CD4-positive, alpha-beta T cell (primary cell): ENCODE results near the gene FNDC3B. TPM values are rescaled to one million over a fixed set of nuclear protein-coding genes. Genes with fewer than 3 reads are reported as not detected.

ENCODE experiments used
- ATAC-seq: fragments of 200-7000 bp; cut with Tn5 transposase; one replicate; pipeline ENCODE4 v1.10.0; 2022; ENCODE audit warnings: mild to moderate bottlenecking; ENCODE audit not compliant: poor library complexity
- CTCF ChIA-PET: fragments of 350-600 bp; sonication (Branson Sonifier 250); formaldehyde crosslinking; loops from one replicate; lab custom pipeline; 2021; ENCODE audit warnings: antibody characterized with exemption, inconsistent platforms; lab: Charles Lee
- POLR2A ChIA-PET: fragments of 350-600 bp; sonication (Branson Sonifier 250); formaldehyde crosslinking; loops from one replicate; lab custom pipeline; 2021; ENCODE audit warnings: antibody characterized with exemption, inconsistent platforms; lab: Charles Lee
- DNase-seq, 14 experiments: peaks; one replicate each; pipeline ENCODE4 v3.0.0-alpha.2; 2013 to 2020; ENCODE audit warnings: mixed read lengths in 2 of 14
- H3K27ac ChIP-seq, 2 donors: one replicate each; pipeline versions ENCODE4 v1.5.1 to v1.7.0; 2013; ENCODE audit warnings: low read length in 2 of 2, low read depth in 1 of 2, mild to moderate bottlenecking in 1 of 2
- H3K27me3 ChIP-seq, 2 experiments: 1 replicate in 1 of 2; 2 replicates in 1 of 2; pipeline versions ENCODE4 v1.6.1 to v1.7.0; 2013; ENCODE audit warnings: low read length in 2 of 2, control low read depth in 1 of 2, mild to moderate bottlenecking in 1 of 2, moderate library complexity in 1 of 2; ENCODE audit not compliant: insufficient read depth in 2 of 2, control insufficient read depth in 1 of 2
- H3K36me3 ChIP-seq: one replicate; pipeline ENCODE4 v1.6.1; 2013; ENCODE audit warnings: low read length, control low read depth; ENCODE audit not compliant: insufficient read depth
- H3K4me1 ChIP-seq: one replicate; pipeline ENCODE4 v1.6.1; 2013; ENCODE audit warnings: low read length, control low read depth; ENCODE audit not compliant: insufficient read depth
- H3K4me3 ChIP-seq: one replicate; pipeline ENCODE4 v1.5.1; 2013; ENCODE audit warnings: mild to moderate bottlenecking, low read length, moderate library complexity
- H3K9me3 ChIP-seq, 2 experiments: 1 replicate in 1 of 2; 2 replicates in 1 of 2; pipeline versions ENCODE4 v1.6.1 to v1.7.0; 2013; ENCODE audit warnings: low read length in 2 of 2, mild to moderate bottlenecking in 2 of 2, control low read depth in 1 of 2, moderate library complexity in 1 of 2; ENCODE audit not compliant: control insufficient read depth in 1 of 2, insufficient read depth in 1 of 2
- H3K27ac Mint-ChIP-seq: one replicate; pipeline ENCODE4 v1.8.0; 2020; ENCODE audit warnings: mixed read lengths
- H3K27me3 Mint-ChIP-seq: one replicate; pipeline ENCODE4 v1.8.0; 2021; ENCODE audit warnings: mixed read lengths
- H3K36me3 Mint-ChIP-seq: one replicate; pipeline ENCODE4 v1.8.0; 2021; ENCODE audit warnings: low read depth, mixed read lengths
- H3K4me1 Mint-ChIP-seq: one replicate; pipeline ENCODE4 v1.8.0; 2021; ENCODE audit warnings: low read depth, mixed read lengths
- H3K4me3 Mint-ChIP-seq: one replicate; pipeline ENCODE4 v1.8.0; 2020; ENCODE audit warnings: mild to moderate bottlenecking, mixed read lengths
- H3K9me3 Mint-ChIP-seq: one replicate; pipeline ENCODE4 v1.8.0; 2020; ENCODE audit warnings: mixed read lengths
- intact Hi-C, 2 experiments: fragments of 100-400 bp; cut with DNase I in 1 of 2; cut with micrococcal nuclease in 1 of 2; formaldehyde crosslinking; loops; one replicate each; pipeline versions ENCODE4 v1.15.1 to v1.9.0; 2023 to 2025; cut with DNase I, micrococcal nuclease
- total RNA-seq, 174 experiments: library from RNA in 2 of 174; stranded (reverse) in 2 of 174; gene quantifications; one replicate each; pipeline ENCODE4 v1.2.3 and lab custom pipeline; 2021 to 2026
- TF ChIP-seq, protein P1 (sequence below): fragments of 200-600 bp; IDR thresholded peaks from one replicate; pipeline ENCODE4 v1.8.0; 2022; ENCODE audit warnings: antibody characterized with exemption, mild to moderate bottlenecking

The FNDC3B gene
- total RNA-seq, 2 experiments from 2014 or later: 26.1 to 28.7 TPM

DNA sequence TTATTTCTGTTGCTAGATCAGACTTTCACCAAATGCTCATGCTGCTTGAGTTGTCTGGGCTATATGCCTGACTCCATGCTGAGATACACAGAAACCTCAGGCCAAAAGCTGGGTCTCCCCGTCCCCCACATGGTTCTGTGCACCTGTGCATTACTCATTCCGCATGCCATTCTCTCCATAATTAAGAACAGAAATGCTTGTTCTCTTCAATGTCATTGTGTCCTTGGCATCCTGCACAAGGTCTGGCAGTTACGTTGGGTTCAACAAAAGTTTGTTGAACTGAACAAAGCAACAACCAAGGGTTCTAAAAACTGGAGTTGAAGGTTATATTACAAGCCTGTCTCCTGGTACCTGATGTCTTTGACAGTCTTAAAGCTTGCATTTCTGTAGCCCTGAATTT lies 177.5 kb downstream of the FNDC3B start:
- CTCF ChIA-PET: interaction anchor here (1.3 kb wide), 1 partner anchor 28 kb away, joined by 3 read pairs; no protein-coding TSS in a partner anchor
- Mint-ChIP-seq H3K9me3 (no peaks in the 10 kb centered on the region), H3K4me3 (no peak overlapping the region), H3K4me1 (peaks cover 30% of the 10 kb centered on the region), H3K27me3 (no peaks in the 10 kb centered on the region), H3K36me3 (no peaks in the 10 kb centered on the region), H3K27ac (no peak overlapping the region)
- POLR2A ChIA-PET: interaction anchor here (0.5 kb wide), 1 partner anchor 333 kb away, joined by 4 read pairs; no protein-coding TSS in a partner anchor
- DNase-seq: no peak
- ATAC-seq: no peak
- TF ChIP-seq, protein P1, sequence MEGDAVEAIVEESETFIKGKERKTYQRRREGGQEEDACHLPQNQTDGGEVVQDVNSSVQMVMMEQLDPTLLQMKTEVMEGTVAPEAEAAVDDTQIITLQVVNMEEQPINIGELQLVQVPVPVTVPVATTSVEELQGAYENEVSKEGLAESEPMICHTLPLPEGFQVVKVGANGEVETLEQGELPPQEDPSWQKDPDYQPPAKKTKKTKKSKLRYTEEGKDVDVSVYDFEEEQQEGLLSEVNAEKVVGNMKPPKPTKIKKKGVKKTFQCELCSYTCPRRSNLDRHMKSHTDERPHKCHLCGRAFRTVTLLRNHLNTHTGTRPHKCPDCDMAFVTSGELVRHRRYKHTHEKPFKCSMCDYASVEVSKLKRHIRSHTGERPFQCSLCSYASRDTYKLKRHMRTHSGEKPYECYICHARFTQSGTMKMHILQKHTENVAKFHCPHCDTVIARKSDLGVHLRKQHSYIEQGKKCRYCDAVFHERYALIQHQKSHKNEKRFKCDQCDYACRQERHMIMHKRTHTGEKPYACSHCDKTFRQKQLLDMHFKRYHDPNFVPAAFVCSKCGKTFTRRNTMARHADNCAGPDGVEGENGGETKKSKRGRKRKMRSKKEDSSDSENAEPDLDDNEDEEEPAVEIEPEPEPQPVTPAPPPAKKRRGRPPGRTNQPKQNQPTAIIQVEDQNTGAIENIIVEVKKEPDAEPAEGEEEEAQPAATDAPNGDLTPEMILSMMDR: no peak
- Histone ChIP-seq H3K4me3 (no peak overlapping the region), H3K27me3 (no peaks in the 10 kb centered on the region), H3K4me1 (no peaks in the 10 kb centered on the region), H3K36me3 (no peaks in the 10 kb centered on the region), H3K27ac (no peak overlapping the region), H3K9me3 (no peaks in the 10 kb centered on the region)
- intact Hi-C loops: no loop called here

DNA sequence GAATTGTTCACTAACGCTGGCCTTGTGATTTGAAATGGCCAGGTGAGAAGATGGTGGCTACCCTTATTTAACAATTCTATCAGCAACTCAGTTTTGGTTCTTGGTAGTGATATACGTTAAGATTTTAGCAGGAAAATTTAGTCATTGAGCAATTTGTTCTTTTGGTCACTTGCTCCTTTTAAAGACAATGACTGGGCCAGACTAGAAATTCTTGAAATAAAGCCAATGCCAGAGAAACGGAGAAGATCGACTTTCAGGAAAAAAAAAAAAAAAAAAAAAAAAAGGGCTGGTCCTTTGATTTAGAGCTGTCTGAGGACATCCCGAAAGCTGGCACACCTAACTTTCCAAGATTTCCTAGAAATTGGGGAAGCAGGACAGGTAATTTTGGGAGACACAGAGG lies 178.5 kb downstream of the FNDC3B start:
- TF ChIP-seq, protein P1: no peak
- Mint-ChIP-seq H3K36me3 (no peaks in the 10 kb centered on the region), H3K4me1 (peaks cover 30% of the 10 kb centered on the region), H3K4me3 (no peak overlapping the region), H3K27ac (no peak overlapping the region), H3K9me3 (no peaks in the 10 kb centered on the region), H3K27me3 (no peaks in the 10 kb centered on the region)
- Histone ChIP-seq H3K4me1 (no peaks in the 10 kb centered on the region), H3K9me3 (no peaks in the 10 kb centered on the region), H3K27ac (no peak overlapping the region), H3K4me3 (no peak overlapping the region), H3K36me3 (no peaks in the 10 kb centered on the region), H3K27me3 (no peaks in the 10 kb centered on the region)
- ChIA-PET CTCF (no interaction called here), POLR2A (no interaction called here)
- ATAC-seq (no peak), DNase-seq (no peak)
- intact Hi-C loops: no loop called here

DNA sequence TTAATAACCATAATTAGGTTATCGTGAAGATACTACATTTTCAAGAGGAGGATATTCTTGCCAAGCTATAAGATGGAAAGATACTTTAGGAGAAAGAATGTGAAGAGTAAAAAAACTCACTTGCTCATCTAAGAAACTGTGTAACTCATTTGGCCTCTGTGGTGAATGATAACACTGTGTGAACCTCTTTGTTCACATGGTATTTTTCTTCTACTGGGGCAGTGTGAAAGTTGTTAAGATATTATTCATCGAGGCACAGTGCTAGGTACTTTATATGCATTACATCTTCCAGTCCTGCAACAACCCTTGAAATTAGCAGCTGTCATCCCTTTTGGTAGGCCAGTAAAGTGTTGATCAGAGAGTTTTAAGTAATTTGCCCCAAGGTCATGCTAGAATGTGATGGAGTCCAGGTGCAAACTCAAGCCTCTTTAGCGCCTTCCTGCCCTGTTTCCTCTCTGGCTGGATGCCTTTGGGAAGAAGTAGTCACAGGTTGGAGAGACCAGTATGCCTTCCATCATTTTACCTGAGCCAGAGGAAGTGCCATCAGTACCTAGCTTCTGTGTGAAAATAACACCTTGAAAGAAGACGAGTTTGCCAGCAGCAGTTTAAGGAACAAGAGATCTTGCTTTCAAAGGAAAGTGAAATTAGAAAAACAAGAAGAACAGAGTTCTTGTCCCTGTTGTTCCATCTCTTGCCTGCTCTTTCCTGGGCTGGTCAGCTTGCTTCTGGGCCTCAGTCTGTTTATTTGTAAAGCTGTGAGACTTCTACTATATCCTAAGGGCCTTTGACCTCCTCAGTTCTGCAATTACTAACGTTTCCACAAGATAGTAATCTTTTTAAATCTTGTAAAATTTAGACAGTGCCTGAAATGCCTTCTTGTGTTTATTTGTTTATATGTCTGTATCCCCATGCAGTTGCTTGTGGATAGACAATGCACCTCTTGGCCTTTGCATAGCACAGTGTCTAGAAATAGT lies 179.3 kb downstream of the FNDC3B start:
- H3K9me3 ChIP-seq: no peaks in the 10 kb centered on the region
- H3K4me3 ChIP-seq: no peak overlapping the region
- H3K4me1 Mint-ChIP-seq: peaks cover 30% of the 10 kb centered on the region
- H3K27ac Mint-ChIP-seq: no peak overlapping the region
- H3K27ac ChIP-seq: no peak overlapping the region
- no peaks in the 10 kb centered on the region for H3K4me1 ChIP-seq
- no peaks in the 10 kb centered on the region for H3K36me3 Mint-ChIP-seq
- ATAC-seq (no peak), DNase-seq (no peak)
- TF ChIP-seq, protein P1: no peak
- no peaks in the 10 kb centered on the region for H3K27me3 Mint-ChIP-seq
- ChIA-PET CTCF (no interaction called here), POLR2A (no interaction called here)
- intact Hi-C loops: no loop called here
- no peak overlapping the region for H3K4me3 Mint-ChIP-seq
- H3K36me3 ChIP-seq: no peaks in the 10 kb centered on the region
- no peaks in the 10 kb centered on the region for H3K9me3 Mint-ChIP-seq
- no peaks in the 10 kb centered on the region for H3K27me3 ChIP-seq
